Parathyroid adenoma (tissue), 2 donors: ENCODE data around the gene NBEAL2.

ENCODE experiments used
- H2AFZ ChIP-seq: fragments of 300-600 bp; sonication (generic); one replicate; pipeline ENCODE4 v1.7.0; 2017; ENCODE audit warnings: antibody characterized with exemption, mild to moderate bottlenecking
- H3K27ac ChIP-seq: fragments of 300-600 bp; sonication (generic); one replicate; pipeline ENCODE4 v1.7.0; 2017
- H3K27me3 ChIP-seq: fragments of 300-600 bp; sonication (generic); one replicate; pipeline ENCODE4 v1.7.0; 2017; ENCODE audit warnings: low read length; ENCODE audit not compliant: control insufficient read depth, insufficient read depth
- H3K36me3 ChIP-seq: fragments of 300-600 bp; sonication (generic); one replicate; pipeline ENCODE4 v1.7.0; 2017; ENCODE audit warnings: low read length; ENCODE audit not compliant: control insufficient read depth, insufficient read depth
- H3K4me1 ChIP-seq: fragments of 300-600 bp; sonication (generic); one replicate; pipeline ENCODE4 v1.7.0; 2017; ENCODE audit warnings: control low read depth
- H3K4me2 ChIP-seq: fragments of 300-600 bp; sonication (generic); one replicate; pipeline ENCODE4 v1.7.0; 2017; ENCODE audit warnings: low read length
- H3K4me3 ChIP-seq: fragments of 300-600 bp; sonication (generic); one replicate; pipeline ENCODE4 v1.7.0; 2017; ENCODE audit warnings: low read depth, low read length
- H3K79me2 ChIP-seq: fragments of 300-600 bp; sonication (generic); one replicate; pipeline ENCODE4 v1.7.0; 2017; ENCODE audit warnings: control low read depth
- H3K9ac ChIP-seq: fragments of 300-600 bp; sonication (generic); one replicate; pipeline ENCODE4 v1.7.0; 2017; ENCODE audit warnings: mild to moderate bottlenecking
- H3K9me3 ChIP-seq: fragments of 300-600 bp; sonication (generic); one replicate; pipeline ENCODE4 v1.7.0; 2017; ENCODE audit warnings: low read length; ENCODE audit not compliant: control insufficient read depth
- CTCF ChIP-seq: fragments of 300-600 bp; sonication (generic); IDR thresholded peaks from one replicate; pipeline ENCODE4 v1.7.0; 2017; ENCODE audit warnings: antibody characterized with exemption, mild to moderate bottlenecking
- donor health status: primary hyperparathyroidism.

The NBEAL2 gene

GRCh38 chr3:46966811-46967210, 12.7 kb upstream of the NBEAL2 start:
- Histone ChIP-seq H3K27me3 (no peaks in the 10 kb centered on the region), H3K9me3 (no peaks in the 10 kb centered on the region), H3K4me3 (no peak overlapping the region), H3K4me1 (peaks cover 36% of the 10 kb centered on the region), H3K9ac (no peak overlapping the region), H3K4me2 (peak overlapping the region; percentile 0), H2AFZ (no peak overlapping the region), H3K36me3 (no peaks in the 10 kb centered on the region), H3K79me2 (peaks cover 58% of the 10 kb centered on the region), H3K27ac (peak overlapping the region; percentile 21)
- peak; percentile 6 for TF ChIP-seq CTCF

DNA sequence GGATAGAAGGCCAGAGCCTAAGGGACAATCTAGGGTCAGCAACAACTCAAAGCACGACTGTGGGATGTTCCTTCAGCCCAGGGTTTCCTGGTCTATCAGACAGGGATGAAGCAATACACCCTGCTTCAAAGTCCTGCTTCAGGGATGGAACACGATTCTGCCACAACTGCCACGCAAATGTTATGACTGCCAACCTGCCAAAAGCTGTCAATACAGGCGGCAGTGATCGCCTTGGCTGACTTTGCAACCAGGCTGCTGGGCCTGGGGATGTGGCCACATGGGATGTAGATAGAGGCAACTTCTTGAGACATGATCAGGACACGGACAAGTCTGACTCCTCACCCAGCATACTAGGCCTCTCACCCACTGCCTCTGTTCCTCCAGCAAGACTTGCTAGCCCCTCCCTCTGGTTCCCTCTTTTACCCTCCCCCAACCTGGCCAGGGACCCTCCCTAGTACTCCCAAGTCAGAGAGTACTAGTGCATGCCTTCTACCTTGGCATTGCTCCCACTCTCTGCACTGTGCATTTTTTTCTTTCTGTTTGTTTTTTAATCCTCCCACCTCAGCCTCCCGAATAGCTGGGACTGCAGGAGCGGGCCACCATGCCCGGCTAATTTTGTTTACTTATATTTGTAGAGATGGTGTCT, 10.6 kb upstream of the NBEAL2 start:
- no peak overlapping the region for H3K4me2 ChIP-seq
- no peak overlapping the region for H3K4me3 ChIP-seq
- no peak overlapping the region for H3K27ac ChIP-seq
- peaks cover 72% of the 10 kb centered on the region for H3K79me2 ChIP-seq
- H3K4me1 ChIP-seq, result peaks cover 32% of the 10 kb centered on the region
- H3K27me3 ChIP-seq, result no peaks in the 10 kb centered on the region
- H3K9me3 ChIP-seq, result no peaks in the 10 kb centered on the region
- H2AFZ ChIP-seq, result no peak overlapping the region
- H3K9ac ChIP-seq, result no peak overlapping the region
- H3K36me3 ChIP-seq, result no peaks in the 10 kb centered on the region
- TF ChIP-seq CTCF, result no peak

DNA sequence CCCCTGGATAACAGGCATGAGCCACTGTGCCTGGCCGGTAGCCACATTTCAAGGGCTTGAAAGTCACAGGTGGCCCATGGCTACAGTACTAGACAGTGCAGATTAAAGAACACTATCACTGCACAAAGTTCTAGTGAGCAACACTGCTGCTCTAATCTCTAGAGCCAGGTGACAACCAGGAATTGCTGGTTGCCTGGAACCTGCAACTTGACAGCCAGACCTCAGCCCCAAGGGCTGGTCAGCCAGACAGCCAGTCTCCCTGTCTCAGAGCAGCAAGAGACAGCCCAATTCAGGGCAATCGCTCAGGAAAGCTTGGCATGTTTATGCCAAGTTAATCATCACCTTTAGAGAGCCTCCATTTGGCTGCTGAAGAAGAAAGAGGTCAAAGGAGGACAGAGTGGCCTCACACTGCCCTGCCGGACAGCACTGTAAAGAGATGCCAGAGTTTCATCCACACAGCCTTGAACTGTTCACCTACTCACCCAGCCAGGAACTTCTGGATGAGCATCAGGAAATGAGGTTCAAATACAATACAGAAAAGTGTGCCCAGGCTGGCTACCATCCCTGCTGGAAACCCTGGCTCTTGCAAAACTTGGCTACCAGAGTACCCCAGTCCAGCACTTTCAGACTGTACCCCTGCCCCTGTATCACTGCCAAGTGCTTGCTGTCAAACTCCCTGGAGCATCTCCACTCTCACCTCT, 8.9 kb upstream of the NBEAL2 start:
- Histone ChIP-seq H3K79me2 (peaks cover 80% of the 10 kb centered on the region), H3K4me3 (no peak overlapping the region), H2AFZ (no peak overlapping the region), H3K9me3 (no peaks in the 10 kb centered on the region), H3K4me2 (peak overlapping the region; percentile 3), H3K36me3 (no peaks in the 10 kb centered on the region), H3K27ac (peak overlapping the region; percentile 40), H3K4me1 (peaks cover 28% of the 10 kb centered on the region), H3K27me3 (no peaks in the 10 kb centered on the region), H3K9ac (no peak overlapping the region)
- no peak for TF ChIP-seq CTCF

DNA sequence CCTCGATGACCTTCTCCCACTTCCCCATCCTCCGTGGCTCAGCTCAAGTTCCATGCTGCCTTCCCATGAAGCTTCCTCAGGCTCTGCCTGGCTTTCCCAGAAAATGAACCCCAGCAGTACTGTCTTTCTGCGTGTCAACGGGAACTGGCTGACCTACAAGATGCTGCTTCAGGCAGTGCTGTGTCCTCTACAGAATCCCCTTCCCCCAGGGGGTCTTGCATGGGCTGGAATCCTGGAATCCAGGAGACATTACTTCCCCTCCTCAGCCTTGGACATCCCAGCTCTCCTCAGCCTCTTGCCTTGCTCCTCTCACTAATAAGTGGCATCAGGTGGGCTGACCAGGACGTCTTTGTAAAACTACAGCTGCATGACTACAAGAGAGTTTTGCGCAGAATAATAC, 8.3 kb upstream of the NBEAL2 start:
- no peaks in the 10 kb centered on the region for H3K27me3 ChIP-seq
- H3K4me3 ChIP-seq, result no peak overlapping the region
- peaks cover 82% of the 10 kb centered on the region for H3K79me2 ChIP-seq
- peak overlapping the region; percentile 40 for H3K27ac ChIP-seq
- H3K4me1 ChIP-seq, result peaks cover 25% of the 10 kb centered on the region
- TF ChIP-seq CTCF, result no peak
- peak overlapping the region; percentile 3 for H3K4me2 ChIP-seq
- H2AFZ ChIP-seq, result no peak overlapping the region
- no peaks in the 10 kb centered on the region for H3K36me3 ChIP-seq
- no peak overlapping the region for H3K9ac ChIP-seq
- H3K9me3 ChIP-seq, result no peaks in the 10 kb centered on the region
